ENCODE data around the gene UBR2.

The UBR2 gene

DNA sequence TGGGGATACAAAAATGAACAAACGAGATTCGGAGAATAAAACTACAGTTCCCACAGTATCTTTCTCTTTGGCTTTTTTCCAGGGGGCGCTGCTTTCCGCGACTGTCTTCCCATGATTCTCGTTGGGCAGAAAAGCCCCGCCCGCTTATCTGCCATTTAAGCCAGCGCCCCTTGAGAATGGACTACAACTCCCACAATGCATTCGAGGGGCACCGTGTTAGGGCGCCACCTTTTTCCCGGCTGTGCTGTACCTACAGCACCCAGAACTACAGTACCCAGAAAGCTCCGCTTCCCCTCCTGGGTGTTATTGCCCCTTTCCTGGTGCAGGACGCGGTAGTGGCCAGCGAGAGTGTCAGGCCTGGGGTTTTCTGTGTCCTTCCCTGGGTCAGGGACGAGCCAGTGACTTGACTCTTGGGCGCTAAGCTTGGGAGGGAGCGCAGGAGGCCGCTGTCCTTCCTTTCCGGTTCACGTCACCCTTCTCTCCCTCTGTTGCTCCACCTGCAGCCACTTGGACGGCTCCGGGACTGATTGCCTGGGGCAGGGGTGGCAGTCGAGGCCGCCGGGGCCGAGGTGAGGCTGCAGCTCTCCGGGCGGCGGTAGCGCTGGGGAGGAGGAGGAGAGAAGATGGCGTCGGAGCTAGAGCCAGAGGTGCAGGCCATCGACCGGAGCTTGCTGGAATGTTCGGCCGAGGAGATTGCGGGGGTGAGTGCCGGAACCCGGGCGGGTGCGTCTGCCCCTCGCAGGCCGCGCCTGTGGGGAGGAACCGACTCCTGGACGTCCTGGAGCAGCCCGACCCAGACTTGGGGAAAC lies at the start of gene UBR2:
UBR2 (plus strand) TSS at position 333 of the 809 bp plus-strand sequence; CDS start at position 624, 291 bp downstream.
- H3K4me3 ChIP-seq (ENCODE audit: low read depth, low read length): peak within 1 kb of the TSS; percentile 69
- TF ChIP-seq, protein P1, sequence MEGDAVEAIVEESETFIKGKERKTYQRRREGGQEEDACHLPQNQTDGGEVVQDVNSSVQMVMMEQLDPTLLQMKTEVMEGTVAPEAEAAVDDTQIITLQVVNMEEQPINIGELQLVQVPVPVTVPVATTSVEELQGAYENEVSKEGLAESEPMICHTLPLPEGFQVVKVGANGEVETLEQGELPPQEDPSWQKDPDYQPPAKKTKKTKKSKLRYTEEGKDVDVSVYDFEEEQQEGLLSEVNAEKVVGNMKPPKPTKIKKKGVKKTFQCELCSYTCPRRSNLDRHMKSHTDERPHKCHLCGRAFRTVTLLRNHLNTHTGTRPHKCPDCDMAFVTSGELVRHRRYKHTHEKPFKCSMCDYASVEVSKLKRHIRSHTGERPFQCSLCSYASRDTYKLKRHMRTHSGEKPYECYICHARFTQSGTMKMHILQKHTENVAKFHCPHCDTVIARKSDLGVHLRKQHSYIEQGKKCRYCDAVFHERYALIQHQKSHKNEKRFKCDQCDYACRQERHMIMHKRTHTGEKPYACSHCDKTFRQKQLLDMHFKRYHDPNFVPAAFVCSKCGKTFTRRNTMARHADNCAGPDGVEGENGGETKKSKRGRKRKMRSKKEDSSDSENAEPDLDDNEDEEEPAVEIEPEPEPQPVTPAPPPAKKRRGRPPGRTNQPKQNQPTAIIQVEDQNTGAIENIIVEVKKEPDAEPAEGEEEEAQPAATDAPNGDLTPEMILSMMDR (IDR thresholded peaks at IDR 0.05; ENCODE audit: low read depth, low read length, missing control alignments): peak; percentile 48
- peak; percentile 96 for DNase-seq (ENCODE audit: low read depth)

DNA sequence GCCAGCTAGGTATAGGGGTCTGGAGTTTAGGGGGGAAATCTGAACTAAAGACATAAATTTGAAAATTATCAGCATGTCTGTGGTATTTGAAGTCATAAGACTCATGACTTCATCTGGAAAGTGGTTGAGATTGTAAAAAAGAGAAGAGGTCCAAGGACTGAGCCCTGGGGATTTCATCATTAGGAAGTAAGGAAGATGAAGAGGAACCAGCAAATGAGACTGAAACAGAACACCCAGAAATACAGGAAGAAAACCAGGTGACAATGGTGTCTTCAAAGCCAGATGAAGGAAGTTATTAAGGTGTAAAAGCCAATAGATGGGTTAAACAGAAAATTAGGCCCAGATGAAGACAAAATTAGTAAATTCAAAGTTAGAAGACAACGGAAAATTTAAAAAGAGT lies 49.1 kb upstream of the UBR2 start:
- H3K4me3 ChIP-seq (ENCODE audit: low read depth, low read length): no peak overlapping the region
- no peak for DNase-seq (ENCODE audit: low read depth)
- TF ChIP-seq, protein P1 (IDR thresholded peaks at IDR 0.05; ENCODE audit: low read depth, low read length, missing control alignments): no peak

DNA sequence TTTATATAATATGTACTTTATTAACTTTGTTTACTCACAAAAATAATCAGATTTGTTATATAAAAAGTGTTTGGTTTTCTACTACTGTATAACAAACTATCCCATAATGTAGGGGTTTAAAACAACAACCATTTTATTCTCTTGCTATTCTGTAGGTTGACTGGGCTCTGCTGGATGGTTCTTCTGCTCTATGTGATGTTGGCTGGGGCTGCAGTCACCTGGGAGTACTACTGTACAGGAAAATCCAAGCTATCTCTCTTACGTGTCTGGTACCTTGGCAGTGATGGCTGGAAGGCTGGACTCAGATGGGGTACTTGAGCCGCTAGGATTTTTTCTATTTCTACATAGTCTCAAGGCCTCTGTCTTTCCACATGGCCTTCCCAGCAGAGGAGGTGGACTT lies 44.0 kb upstream of the UBR2 start:
- no peak overlapping the region for H3K4me3 ChIP-seq (ENCODE audit: low read depth, low read length)
- DNase-seq (ENCODE audit: low read depth): no peak
- TF ChIP-seq, protein P1 (IDR thresholded peaks at IDR 0.05; ENCODE audit: low read depth, low read length, missing control alignments): no peak

DNA sequence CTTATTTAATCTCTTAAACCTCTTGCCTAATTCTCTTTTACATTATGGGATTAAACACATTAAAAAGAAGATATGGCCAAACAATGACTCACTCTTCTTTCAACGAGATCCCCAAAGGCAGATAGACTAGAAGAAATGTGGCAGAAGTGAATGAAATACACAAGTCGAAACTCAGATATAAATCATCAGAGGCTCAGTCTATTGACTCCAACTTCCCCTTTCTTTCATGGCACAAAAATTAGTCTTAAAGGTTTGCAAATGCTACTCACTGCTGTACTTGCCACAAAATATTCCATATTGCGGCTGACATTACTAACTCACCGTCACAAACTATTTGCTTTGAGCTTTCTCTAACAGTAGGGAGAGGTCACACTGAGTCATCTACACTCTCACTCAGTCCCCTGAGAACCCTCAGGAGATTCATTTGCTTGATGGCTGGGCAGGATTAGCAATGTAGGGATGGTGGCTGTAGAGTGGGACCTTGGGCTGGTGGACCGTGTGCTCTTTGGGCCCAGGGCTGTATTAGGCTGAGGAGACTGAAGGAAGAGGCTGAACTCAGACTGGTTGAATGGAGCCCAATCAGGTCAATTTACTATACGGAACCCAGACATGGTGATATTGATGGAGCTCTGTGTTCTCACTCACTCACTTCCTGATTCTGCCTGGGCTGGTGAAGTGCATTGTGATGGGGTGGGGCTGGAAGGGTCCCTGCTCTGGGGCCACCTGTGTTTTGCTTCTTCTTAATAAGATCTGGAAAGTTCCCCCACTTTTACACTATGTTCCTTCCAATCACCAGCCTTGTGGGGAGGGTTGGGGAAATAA lies 42.8 kb upstream of the UBR2 start:
- TF ChIP-seq, protein P1 (IDR thresholded peaks at IDR 0.05; ENCODE audit: low read depth, low read length, missing control alignments): no peak
- DNase-seq (ENCODE audit: low read depth): peak; percentile 42
- H3K4me3 ChIP-seq (ENCODE audit: low read depth, low read length): no peak overlapping the region

DNA sequence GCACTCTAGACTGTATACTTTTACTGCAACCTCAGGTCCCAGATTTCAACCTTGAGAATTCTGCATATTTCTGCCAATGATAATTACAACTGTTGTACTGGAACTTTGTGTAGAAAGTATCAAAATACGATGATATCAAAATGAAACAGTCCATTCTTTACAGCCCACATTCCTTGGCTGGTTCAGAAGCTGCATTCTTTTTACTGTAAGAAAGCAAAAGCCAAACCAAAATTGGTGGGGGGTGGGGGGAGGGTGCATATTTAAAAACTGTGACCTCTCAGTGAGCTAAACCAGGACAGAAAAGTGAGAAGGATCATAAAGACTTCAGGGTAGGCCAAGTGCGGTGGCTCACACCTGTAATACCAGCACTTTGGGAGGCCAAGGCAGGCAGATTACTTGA lies 41.8 kb upstream of the UBR2 start:
- DNase-seq (ENCODE audit: low read depth): no peak
- no peak overlapping the region for H3K4me3 ChIP-seq (ENCODE audit: low read depth, low read length)
- TF ChIP-seq, protein P1 (IDR thresholded peaks at IDR 0.05; ENCODE audit: low read depth, low read length, missing control alignments): no peak

DNA sequence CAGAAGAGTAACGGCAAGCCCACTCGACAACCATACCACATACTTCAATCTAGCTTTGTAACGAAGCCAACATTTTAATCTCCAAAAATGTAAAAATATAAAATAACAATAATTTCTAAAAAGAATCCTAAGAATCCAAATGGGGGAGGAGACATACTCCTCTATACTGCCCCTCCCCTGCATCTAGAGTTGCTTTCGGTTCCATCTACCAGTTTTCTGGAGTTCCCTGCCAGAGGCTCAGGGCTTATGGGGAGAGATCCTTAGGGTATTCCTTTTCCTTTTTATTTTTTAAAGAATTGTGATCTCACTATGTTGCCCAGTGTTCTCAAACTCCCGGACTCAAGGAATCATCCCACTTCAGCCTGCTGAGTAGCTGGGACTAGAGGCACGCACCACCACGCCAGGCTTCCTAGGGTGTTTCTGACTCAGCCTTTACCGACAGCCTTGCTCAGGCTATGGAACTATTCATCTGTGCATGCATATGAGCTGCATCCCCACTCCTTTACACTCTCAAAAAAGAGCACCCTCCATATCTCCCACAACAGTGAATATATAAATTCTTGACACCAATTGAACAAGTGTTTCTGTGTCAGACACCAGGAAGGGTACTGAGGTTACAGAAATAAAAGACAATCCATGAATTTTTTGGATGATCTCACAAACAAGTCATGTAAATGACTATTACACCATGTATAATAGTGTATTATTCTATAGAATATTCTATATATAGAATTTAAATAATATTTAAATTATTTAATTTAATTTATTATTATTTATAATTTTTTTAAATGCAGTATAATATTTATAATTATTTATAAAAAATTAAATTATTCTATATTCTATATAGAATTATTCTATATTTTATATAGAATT lies 40.7 kb upstream of the UBR2 start:
- TF ChIP-seq, protein P1 (IDR thresholded peaks at IDR 0.05; ENCODE audit: low read depth, low read length, missing control alignments): no peak
- no peak for DNase-seq (ENCODE audit: low read depth)
- no peak overlapping the region for H3K4me3 ChIP-seq (ENCODE audit: low read depth, low read length)
